GM08714 (cell line): ENCODE measurements around the gene MRPL38.

Experiments used
- H3K4me3 ChIP-seq: fragments of 200-500 bp; sonication (Bioruptor generic); 2 replicates; pipeline ENCODE4 v1.5.1; 2014; ENCODE audit warnings: mild to moderate bottlenecking, low read length, inconsistent platforms
- ZNF274 ChIP-seq: IDR thresholded peaks from 2 replicates; pipeline ENCODE4 v1.6.1; 2012; ENCODE audit warnings: mild to moderate bottlenecking, low read depth, low read length

Gene MRPL38

GRCh38 chr17:75909812-75910274 is 5.2 kb upstream of the MRPL38 start:
- no peak overlapping the region for H3K4me3 ChIP-seq
- no peak for TF ChIP-seq ZNF274

- H3K4me3 ChIP-seq = no peak overlapping the region
- TF ChIP-seq ZNF274 = no peak
These were observed 4.5 kb upstream of the MRPL38 start for GRCh38 chr17:75909051-75909811.

- no peak overlapping the region for H3K4me3 ChIP-seq
- no peak for TF ChIP-seq ZNF274
These were observed 3.5 kb upstream of the MRPL38 start for GRCh38 chr17:75908201-75908600.

- H3K4me3 ChIP-seq = no peak overlapping the region
- no peak for TF ChIP-seq ZNF274
These were observed 1.6 kb upstream of the MRPL38 start for GRCh38 chr17:75906143-75906884.

GRCh38 chr17:75902406-75902805 is 2.3 kb downstream of the MRPL38 start:
- TF ChIP-seq ZNF274 = no peak
- H3K4me3 ChIP-seq = no peak overlapping the region

GRCh38 chr17:75901727-75902126 is 3.0 kb downstream of the MRPL38 start:
- H3K4me3 ChIP-seq = no peak overlapping the region
- no peak for TF ChIP-seq ZNF274

- TF ChIP-seq ZNF274 = no peak
- H3K4me3 ChIP-seq = no peak overlapping the region
These were observed 3.8 kb downstream of the MRPL38 start for GRCh38 chr17:75900691-75901533.

GRCh38 chr17:75899767-75900468 is 4.8 kb downstream of the MRPL38 start:
- TF ChIP-seq ZNF274 = no peak
- no peak overlapping the region for H3K4me3 ChIP-seq

GRCh38 chr17:75899353-75899752 is 5.3 kb downstream of the MRPL38 start:
- H3K4me3 ChIP-seq = no peak overlapping the region

GRCh38 chr17:75898791-75899190 is 5.9 kb downstream of the MRPL38 start:
- no peak overlapping the region for H3K4me3 ChIP-seq
- no peak for TF ChIP-seq ZNF274

More at GRCh38 chr17:75899353-75899752, 5.3 kb downstream of the MRPL38 start:
- TF ChIP-seq ZNF274 = no peak

GRCh38 chr17:75898065-75898464 is 6.6 kb downstream of the MRPL38 start:
- no peak overlapping the region for H3K4me3 ChIP-seq
- no peak for TF ChIP-seq ZNF274

GRCh38 chr17:75897160-75898019 is 7.3 kb downstream of the MRPL38 start:
- H3K4me3 ChIP-seq = no peak overlapping the region
- no peak for TF ChIP-seq ZNF274
